ENCODE data around the gene SLC24A3.

The SLC24A3 gene

DNA sequence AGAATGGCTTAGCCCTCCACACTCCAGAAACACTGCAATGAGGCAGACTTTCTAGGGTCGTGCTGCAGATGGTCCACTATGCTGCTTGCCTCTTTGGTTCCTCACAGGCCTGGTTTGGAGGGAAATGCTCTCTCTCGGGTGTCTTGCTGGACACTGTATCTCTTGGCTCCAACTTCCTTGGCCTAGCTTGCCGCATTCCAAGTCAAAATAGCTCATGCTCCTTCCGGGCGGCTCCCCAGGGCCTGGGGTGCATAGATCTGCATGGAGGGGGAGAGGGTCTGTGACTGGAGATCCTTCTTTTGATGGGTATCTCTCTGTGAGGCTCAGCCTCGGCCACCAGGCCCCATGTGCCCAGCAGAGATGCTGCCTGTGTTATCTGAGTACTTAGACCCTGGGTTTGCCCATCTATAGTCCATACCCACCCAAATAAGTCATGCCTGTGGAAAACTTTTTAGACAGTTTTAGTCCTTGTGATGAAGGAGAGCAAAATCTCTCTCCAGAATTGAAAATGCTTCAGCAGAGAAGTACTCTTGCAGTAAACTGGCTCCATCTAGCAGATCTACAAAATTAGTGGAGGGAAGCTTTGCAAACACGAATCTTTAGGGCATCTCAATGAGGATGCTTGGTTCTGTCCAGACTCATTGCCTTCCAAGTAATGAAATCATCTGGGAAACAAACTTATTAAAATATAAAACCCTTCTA lies 281.5 kb downstream of the SLC24A3 start:
- POLR2A ChIA-PET = no interaction called here
- TF ChIP-seq, protein P1, sequence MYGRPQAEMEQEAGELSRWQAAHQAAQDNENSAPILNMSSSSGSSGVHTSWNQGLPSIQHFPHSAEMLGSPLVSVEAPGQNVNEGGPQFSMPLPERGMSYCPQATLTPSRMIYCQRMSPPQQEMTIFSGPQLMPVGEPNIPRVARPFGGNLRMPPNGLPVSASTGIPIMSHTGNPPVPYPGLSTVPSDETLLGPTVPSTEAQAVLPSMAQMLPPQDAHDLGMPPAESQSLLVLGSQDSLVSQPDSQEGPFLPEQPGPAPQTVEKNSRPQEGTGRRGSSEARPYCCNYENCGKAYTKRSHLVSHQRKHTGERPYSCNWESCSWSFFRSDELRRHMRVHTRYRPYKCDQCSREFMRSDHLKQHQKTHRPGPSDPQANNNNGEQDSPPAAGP (tag by site-specific recombination; IDR thresholded peaks at IDR 0.05) = no peak
- TF ChIP-seq ZNF600 (tag by site-specific recombination; IDR thresholded peaks at IDR 0.05) = no peak
- TF ChIP-seq YY1 (tag by site-specific recombination; IDR thresholded peaks at IDR 0.05) = no peak
- TF ChIP-seq ZNF549 (tag by site-specific recombination; IDR thresholded peaks at IDR 0.05) = no peak
- no peak for TF ChIP-seq ZNF830 (tag by site-specific recombination; IDR thresholded peaks at IDR 0.05; ENCODE audit: low read depth)
- TF ChIP-seq ZNF394 (tag by site-specific recombination; IDR thresholded peaks at IDR 0.05; ENCODE audit: borderline replicate concordance) = no peak
- TF ChIP-seq PRDM1 (tag by site-specific recombination; IDR thresholded peaks at IDR 0.05) = no peak
- no peak for TF ChIP-seq ZBTB1 (tag by site-specific recombination; IDR thresholded peaks at IDR 0.05)
- no peak for TF ChIP-seq ZNF623 (tag by site-specific recombination; IDR thresholded peaks at IDR 0.05)
- TF ChIP-seq ZFP3 (tag by site-specific recombination; IDR thresholded peaks at IDR 0.05; ENCODE audit: low read depth) = no peak
- no peak for TF ChIP-seq ZNF785 (tag by site-specific recombination; IDR thresholded peaks at IDR 0.05)

DNA sequence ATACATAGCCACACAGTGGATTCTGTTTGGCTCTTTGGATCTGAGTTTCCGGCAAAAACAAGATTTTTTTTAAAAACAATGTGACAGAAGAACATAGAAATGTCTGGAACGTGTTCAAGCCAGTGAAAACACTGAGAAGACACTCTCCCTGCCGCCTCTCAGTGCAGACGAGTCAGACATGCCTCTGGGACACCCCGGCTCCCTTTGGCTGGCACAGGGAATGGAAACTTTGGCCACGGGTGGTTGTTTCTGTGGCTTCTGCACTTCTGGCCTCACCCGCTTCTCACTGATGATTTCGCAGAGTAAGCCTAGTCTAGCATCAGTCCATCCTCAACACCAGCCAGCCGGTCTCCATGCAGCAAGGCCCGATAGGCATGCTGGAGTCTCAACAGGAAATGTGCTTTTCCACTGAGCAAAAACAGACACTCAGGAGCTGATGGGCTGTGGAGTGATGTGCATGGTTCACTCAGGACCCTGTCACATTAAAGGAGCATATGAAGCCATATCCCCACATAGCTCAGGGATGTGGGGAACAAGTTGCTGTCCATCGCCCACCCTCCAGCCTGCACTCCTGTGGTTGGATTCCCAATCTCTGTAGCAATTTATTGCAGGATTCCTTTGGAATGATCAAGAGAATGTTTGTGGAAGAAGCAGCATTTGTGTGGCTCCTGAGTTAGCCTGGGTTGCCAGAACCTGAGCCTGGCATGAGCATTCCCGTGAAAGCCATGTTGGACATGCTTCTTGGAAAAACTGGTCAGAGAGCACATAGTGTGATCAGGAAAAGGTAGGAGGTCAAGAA lies 283.7 kb downstream of the SLC24A3 start:
- Histone ChIP-seq H3K36me3 (ENCODE audit: control insufficient read depth in 2 of 2, insufficient read depth in 1 of 2, low read length in 2 of 2) (no peaks in the 10 kb centered on the region), H3K4me3 (ENCODE audit: low read depth, low read length) (no peak overlapping the region), H3K4me1 (ENCODE audit: control insufficient read depth, insufficient read depth, low read length) (no peaks in the 10 kb centered on the region), H3K27ac (ENCODE audit: extremely low read depth, low read depth, low read length) (no peak overlapping the region), H3K9me3 (ENCODE audit: control insufficient read depth, insufficient read depth, low read depth, low read length) (no peaks in the 10 kb centered on the region)
- TF ChIP-seq ZNF157 (tag by site-specific recombination; IDR thresholded peaks at IDR 0.05) = no peak
- TF ChIP-seq HOXA7 (CRISPR knock-in tag; IDR thresholded peaks at IDR 0.05; ENCODE audit: borderline replicate concordance) = no peak
- TF ChIP-seq SP3 (tag by site-specific recombination; IDR thresholded peaks at IDR 0.05) = no peak
- TF ChIP-seq ZSCAN16 (tag by site-specific recombination; IDR thresholded peaks at IDR 0.05) = no peak
- no peak for TF ChIP-seq ZNF354C (tag by site-specific recombination; IDR thresholded peaks at IDR 0.05; ENCODE audit: borderline replicate concordance, low read depth)
- no peak for TF ChIP-seq ZBTB48 (tag by site-specific recombination; IDR thresholded peaks at IDR 0.05)
- no peak for TF ChIP-seq ZNF792 (tag by site-specific recombination; IDR thresholded peaks at IDR 0.05)
- TF ChIP-seq ZNF211 (tag by site-specific recombination; IDR thresholded peaks at IDR 0.05; ENCODE audit: low read depth) = no peak
- CTCF ChIA-PET = no interaction called here
- POLR2A ChIA-PET = no interaction called here

More for the DNA sequence above, 281.5 kb downstream of the SLC24A3 start:
- H3K4me3 ChIP-seq (ENCODE audit: low read depth, low read length) = no peak overlapping the region
- no peaks in the 10 kb centered on the region for H3K4me1 ChIP-seq (ENCODE audit: control insufficient read depth, insufficient read depth, low read length)
- H3K9me3 ChIP-seq (ENCODE audit: control insufficient read depth, insufficient read depth, low read depth, low read length) = no peaks in the 10 kb centered on the region
- H3K36me3 ChIP-seq (ENCODE audit: control insufficient read depth in 2 of 2, insufficient read depth in 1 of 2, low read length in 2 of 2) = no peaks in the 10 kb centered on the region
- CTCF ChIA-PET = interaction anchor here (0.6 kb wide), 1 partner anchor 152 kb away, joined by 3 read pairs; no protein-coding TSS in a partner anchor
- H3K27ac ChIP-seq (ENCODE audit: extremely low read depth, low read depth, low read length) = no peak overlapping the region

DNA sequence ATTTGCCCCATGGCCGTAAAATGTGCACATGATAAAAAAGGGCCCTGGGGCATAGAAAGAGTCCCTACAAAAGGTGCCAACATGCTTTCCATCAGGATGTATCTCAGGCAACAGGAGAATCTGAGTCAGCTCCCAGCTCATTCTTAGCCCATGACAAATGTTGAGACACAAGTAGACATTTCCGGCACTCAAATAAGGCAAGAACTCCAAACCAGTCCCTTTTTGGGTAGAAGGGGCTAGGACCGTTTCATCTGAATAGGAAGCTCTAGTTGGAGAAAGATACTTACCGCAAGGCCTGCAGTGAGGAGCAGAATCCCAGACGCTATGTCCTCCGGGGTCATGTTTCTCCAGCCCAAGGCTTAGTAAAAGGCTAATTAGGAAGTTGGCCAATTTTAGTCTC lies 284.6 kb downstream of the SLC24A3 start:
- POLR2A ChIA-PET = no interaction called here
- Histone ChIP-seq H3K4me1 (ENCODE audit: control insufficient read depth, insufficient read depth, low read length) (no peaks in the 10 kb centered on the region), H3K27ac (ENCODE audit: extremely low read depth, low read depth, low read length) (no peak overlapping the region), H3K9me3 (ENCODE audit: control insufficient read depth, insufficient read depth, low read depth, low read length) (no peaks in the 10 kb centered on the region), H3K36me3 (ENCODE audit: control insufficient read depth in 2 of 2, insufficient read depth in 1 of 2, low read length in 2 of 2) (no peaks in the 10 kb centered on the region), H3K4me3 (ENCODE audit: low read depth, low read length) (no peak overlapping the region)
- CTCF ChIA-PET = no interaction called here
- TF ChIP-seq ZNF777 (tag by site-specific recombination; IDR thresholded peaks at IDR 0.05; ENCODE audit: borderline replicate concordance) = no peak
- no peak for TF ChIP-seq ZNF202 (tag by site-specific recombination; IDR thresholded peaks at IDR 0.05; ENCODE audit: borderline replicate concordance)
- TF ChIP-seq ZNF501 (tag by site-specific recombination; IDR thresholded peaks at IDR 0.05) = no peak
- no peak for TF ChIP-seq ZIC2 (tag by site-specific recombination; IDR thresholded peaks at IDR 0.05)
- TF ChIP-seq SP7 (tag by site-specific recombination; IDR thresholded peaks at IDR 0.05) = no peak
- no peak for TF ChIP-seq WT1 (tag by site-specific recombination; IDR thresholded peaks at IDR 0.05)
- TF ChIP-seq, protein P2, sequence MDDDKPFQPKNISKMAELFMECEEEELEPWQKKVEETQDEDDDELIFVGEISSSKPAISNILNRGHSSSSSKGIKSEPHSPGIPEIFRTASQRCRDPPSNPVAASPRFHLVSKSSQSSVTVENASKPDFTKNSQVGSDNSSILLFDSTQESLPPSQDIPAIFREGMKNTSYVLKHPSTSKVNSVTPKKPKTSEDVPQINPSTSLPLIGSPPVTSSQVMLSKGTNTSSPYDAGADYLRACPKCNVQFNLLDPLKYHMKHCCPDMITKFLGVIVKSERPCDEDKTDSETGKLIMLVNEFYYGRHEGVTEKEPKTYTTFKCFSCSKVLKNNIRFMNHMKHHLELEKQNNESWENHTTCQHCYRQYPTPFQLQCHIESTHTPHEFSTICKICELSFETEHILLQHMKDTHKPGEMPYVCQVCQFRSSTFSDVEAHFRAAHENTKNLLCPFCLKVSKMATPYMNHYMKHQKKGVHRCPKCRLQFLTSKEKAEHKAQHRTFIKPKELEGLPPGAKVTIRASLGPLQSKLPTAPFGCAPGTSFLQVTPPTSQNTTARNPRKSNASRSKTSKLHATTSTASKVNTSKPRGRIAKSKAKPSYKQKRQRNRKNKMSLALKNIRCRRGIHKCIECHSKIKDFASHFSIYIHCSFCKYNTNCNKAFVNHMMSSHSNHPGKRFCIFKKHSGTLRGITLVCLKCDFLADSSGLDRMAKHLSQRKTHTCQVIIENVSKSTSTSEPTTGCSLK (tag by site-specific recombination; IDR thresholded peaks at IDR 0.05) = no peak
- no peak for TF ChIP-seq KLF10 (tag by site-specific recombination; IDR thresholded peaks at IDR 0.05)
- TF ChIP-seq MZF1 (tag by site-specific recombination; IDR thresholded peaks at IDR 0.05; ENCODE audit: borderline replicate concordance) = no peak
- no peak for TF ChIP-seq SCRT2 (tag by site-specific recombination; IDR thresholded peaks at IDR 0.05)
- no peak for TF ChIP-seq SCRT1 (tag by site-specific recombination; IDR thresholded peaks at IDR 0.05; ENCODE audit: borderline replicate concordance)
